Esophagus mucosa (tissue), 1 donor: ENCODE measurements around the gene LY6G6D. TPM values are rescaled to one million over a fixed set of nuclear protein-coding genes. Genes with fewer than 3 reads are reported as not detected.

Source experiments
- ATAC-seq: fragments of 200-7000 bp; cut with Tn5 transposase; one replicate; pipeline ENCODE4 v1.9.1; 2020
- total RNA-seq: library from RNA; stranded (reverse); gene quantifications from one replicate; pipeline ENCODE4 v1.2.4, GENCODE V29; 2023
- donor health status: DM: yes; HTN: yes; CAD: no.

LY6G6D gene
- total RNA-seq, 1 donor from 2014 or later, result not detected

- peak; percentile 83 for ATAC-seq
Measured at GRCh38 chr6:31720196-31720770, 5.1 kb downstream of the LY6G6D start.

- ATAC-seq, result no peak
Measured at GRCh38 chr6:31721351-31722020, 6.3 kb downstream of the LY6G6D start, which contains the start of gene LY6G6C. LY6G6C (minus strand) TSS chr6:31721746; CDS start chr6:31721679, 67 bp downstream.

GRCh38 chr6:31722173-31722572 lies 7.0 kb downstream of the LY6G6D start:
- no peak for ATAC-seq

DNA sequence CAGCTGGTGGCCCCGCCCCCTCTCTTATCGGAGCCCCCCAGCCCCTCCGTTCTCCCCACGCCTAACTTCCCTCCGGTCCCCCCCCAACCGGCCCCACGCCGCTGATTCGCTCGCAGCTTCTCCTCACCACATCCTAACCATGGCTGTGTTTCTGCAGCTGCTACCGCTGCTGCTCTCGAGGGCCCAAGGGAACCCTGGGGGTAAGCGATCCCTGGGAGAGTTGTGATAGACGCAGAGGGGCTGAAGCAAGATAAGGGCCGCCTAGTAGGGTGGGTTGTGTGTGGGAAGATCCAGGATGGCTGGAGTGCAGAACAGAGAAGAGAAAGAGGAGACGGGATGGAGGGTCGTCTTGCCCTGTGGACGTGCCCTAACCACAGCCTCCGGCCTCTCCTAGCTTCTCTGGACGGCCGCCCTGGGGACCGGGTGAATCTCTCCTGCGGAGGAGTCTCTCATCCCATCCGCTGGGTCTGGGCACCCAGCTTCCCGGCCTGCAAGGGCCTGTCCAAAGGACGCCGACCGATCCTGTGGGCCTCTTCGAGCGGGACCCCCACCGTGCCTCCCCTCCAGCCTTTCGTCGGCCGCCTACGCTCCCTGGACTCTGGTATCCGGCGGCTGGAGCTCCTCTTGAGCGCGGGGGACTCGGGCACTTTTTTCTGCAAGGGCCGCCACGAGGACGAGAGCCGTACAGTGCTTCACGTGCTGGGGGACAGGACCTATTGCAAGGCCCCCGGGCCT lies 8.3 kb downstream of the LY6G6D start, which contains the start of gene MPIG6B:
TSS of gene MPIG6B (plus strand) at position 129 of the 735 bp plus-strand sequence. CDS start at position 140, 11 bp downstream.
- no peak for ATAC-seq

- ATAC-seq, result no peak
Measured at GRCh38 chr6:31723980-31724691, 9.0 kb downstream of the LY6G6D start.

- no peak for ATAC-seq
Measured at GRCh38 chr6:31725502-31726350, 10.6 kb downstream of the LY6G6D start.

DNA sequence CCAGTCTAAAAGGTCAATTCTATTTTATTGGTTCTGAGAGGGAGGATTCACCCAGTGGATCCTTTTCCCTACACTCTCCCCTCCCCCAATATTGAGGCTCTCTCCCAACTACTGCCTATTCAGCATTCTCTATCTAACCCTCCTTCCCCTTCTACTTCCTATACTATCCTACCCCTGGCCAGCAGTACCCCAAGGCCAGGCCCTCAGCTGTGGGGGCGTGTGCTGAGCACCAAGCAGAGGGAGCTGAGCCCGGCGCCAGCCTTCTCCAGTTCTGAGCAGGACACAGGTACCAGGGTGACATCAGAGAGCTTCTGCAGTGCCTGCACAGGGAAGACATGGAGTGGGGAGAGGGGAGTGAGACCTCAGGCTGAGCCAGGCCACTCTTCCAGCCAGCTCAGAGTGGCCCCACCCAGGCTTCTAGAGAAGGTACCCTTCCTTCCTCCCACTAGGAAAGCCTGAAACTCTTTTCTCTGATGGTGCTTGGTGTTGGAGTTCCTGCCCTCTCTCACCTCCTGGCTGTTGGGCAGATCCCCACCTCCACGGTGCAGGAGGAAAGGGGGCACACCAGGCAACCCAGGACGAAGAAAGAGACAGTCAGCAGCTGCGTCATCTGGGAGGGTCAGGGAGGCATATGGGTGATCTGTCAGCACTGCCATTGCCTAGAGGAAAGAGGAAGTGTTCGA lies 12.0 kb downstream of the LY6G6D start:
- no peak for ATAC-seq

DNA sequence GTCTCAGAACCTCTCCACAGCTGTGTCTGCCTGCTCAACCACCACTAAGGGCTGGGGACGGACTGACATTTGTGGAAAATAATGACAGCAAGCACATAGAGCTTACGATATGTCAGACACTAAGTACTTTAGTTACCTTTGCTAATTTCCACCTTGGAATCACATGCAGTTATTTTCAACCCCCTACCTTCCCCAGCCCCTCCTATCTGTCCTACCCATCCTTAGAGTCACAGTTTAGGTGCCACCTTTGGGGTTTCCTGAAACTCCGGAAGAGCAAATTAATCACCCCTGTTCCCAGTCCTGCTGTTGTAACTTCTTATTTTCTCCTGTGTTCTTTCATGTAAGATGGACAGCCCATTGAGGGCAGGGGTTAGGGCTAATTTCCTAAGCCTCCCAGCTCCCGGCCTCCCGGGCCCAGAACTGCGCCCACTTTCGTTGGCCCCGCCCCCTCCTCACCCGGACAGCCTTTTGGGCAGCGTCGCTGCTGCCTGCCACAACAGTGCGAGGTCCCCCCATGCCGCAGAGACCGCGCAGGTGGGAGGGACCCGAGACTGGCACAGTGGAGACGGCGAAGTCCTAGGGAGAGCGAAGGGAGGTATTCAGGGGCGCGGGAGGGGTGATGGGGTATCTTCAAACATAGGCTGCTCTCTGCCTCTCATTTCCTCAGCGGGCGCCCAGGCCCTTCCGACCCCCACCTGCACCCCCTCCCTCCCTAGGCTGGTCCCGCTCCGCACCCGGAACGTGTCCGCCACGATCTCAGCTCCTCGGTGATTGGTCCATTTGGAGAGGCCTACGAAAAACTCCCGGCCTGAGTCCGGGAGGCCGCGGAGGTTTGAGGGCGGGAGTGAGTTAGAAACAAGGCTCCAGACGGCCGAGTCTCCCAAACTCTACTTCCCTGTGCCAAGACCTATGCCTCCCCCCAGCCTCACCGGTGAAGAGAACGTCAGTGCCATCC lies 12.8 kb downstream of the LY6G6D start:
- ATAC-seq, result no peak

DNA sequence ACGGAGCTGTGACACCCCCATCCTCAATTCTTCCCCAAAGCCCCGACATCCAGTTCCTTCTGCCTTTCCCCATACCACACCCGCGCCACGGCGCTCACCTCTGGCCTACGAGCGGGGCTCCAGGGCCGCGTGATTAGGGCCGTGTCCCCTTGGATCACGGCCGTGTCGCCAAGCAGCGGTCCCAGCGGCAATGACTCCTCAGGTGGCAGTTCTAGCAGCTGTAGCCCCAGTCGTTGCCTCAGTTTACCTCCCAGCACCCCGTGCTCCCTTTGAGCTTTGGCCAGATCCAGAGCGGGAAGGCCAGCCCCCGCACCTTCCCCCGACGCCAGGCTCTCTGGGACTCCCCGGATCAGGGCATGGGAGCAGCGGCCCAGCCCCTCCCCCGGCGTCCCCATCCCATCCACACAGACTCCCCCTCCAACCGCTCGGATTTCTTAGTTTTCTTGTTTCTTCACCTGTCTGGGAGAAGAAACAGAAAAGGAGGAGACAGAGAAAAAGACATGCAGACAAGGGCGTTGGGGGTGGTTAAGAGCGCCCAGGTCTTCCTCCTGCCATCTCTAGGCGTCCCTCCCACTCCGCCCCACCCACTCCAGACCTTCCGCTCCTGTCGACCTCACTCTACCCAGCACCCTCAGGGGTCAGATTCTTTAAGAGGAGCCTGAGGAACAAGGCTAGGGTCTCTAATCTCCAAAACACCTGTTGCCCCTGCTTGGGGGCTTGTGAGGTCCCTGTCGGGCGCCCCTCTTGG lies 13.8 kb downstream of the LY6G6D start, which contains the start of gene DDAH2:
TSS of gene DDAH2 (minus strand) at position 533 of the 748 bp plus-strand sequence. CDS start at position 395, 138 bp downstream.
- peak; percentile 43 for ATAC-seq

DNA sequence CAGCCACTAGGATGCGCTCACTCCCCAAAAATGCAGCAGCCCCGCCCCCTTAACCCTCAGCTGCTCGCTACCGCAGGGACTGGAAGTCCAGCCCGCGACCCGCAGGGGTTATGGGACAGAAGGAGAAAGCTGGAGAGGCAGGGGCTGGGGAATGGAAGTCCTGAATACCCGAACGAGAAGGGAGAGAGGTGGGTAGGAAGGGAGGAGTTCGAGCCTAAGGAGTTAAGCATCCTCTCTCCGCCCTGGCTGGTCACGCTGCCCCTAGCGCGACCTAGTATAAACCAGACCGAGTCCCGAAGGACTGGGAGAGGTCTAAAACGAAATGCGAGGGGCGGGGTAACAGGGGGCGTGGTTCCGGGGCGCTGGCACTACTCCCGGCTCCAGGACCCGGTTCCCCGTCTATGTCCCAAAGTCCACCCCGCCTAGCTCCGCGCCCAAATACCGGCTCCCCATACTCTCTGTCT lies 14.4 kb downstream of the LY6G6D start:
- ATAC-seq, result peak; percentile 79

DNA sequence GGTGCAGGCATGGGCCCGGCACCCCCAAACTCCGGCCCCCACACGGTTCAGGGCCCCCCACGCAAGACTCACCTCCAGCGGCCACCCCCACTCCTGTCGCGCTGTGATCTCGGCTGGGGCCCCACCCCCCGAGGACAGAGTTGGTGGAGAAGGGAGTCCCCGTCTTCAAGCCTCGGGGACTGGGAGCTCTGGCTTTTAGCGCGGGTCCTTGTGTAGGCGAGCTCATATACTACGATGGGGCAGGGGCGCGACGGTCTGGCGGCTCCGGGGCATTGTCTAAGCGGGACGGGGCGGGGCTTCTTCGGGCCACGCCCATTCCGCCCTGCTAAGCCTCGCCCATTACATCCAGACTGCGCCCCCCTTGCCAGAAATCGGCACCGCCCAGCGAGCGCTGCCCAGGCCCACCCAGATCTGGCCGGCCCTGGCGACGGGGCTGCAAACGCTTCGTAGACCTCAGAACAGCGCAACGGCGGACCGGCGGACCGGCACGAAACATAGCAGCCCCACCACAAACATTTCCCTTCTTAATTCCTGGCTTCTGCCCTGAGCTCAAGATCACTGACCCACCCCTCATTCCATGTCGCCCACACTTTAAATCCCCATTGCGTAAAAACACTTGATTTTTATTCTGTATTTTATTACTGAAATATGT lies 15.0 kb downstream of the LY6G6D start:
- ATAC-seq, result peak; percentile 51

- no peak for ATAC-seq
Measured at GRCh38 chr6:31730631-31731086, 15.5 kb downstream of the LY6G6D start.

- no peak for ATAC-seq
Measured at GRCh38 chr6:31732029-31732428, 16.9 kb downstream of the LY6G6D start.

GRCh38 chr6:31733734-31734133 lies 18.6 kb downstream of the LY6G6D start:
- no peak for ATAC-seq

- no peak for ATAC-seq
Measured at GRCh38 chr6:31734247-31734820, 19.2 kb downstream of the LY6G6D start.

GRCh38 chr6:31734821-31735406 lies 19.8 kb downstream of the LY6G6D start:
- peak; percentile 27 for ATAC-seq

DNA sequence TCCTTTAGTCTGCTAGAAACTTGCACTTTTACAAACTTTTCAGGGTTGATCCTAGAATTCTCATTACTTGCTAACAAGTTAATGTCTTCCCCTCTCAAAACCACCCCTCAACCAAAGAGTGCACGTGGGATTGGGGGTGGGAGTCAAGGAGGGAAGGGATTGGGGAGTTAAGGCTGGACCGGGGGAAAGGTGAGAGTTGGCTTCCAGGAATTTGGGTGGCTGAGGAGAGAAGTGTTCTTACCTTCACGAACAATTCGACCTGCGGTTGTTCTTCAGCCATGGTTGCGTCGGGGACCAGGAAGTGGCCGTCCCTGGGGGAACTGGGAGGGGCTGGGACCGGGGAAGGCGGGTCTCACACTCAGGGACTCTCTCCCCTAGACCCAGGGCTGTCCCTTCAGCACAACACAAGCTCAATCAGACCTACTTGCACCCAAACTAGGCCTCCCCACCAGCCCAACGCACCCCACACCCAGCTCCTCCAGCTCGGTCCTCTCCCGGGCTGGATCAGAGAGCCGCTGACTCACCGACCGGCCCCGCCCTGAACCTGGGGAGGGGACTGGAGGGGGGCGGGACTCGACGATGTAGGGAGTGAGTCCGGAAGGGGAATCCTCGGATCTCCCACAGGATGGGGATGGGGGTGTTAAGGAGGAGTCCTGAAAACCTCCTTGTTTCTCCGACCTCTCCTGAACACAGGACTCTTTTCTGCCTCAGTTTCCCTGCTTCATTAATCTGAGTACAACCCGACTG lies 21.0 kb downstream of the LY6G6D start, which contains the start of gene CLIC1:
TSS of gene CLIC1 (minus strand) at position 510 of the 747 bp plus-strand sequence. CDS start at position 280, 230 bp downstream.
- ATAC-seq, result peak; percentile 67
